Calu3 (cell line): ENCODE measurements around the gene PACRG. TPM values are rescaled to one million over a fixed set of nuclear protein-coding genes. Genes with fewer than 3 reads are reported as not detected.

ENCODE experiments used
- BruUV-seq: library from RNA; stranded (reverse); fragments of 400-500 nt; replicated peaks from 2 replicates; lab custom pipeline; 2021; lab: Mats Ljungman, UMichigan
- CTCF ChIA-PET: fragments of 300-600 bp; sonication (Branson Sonifier 250); formaldehyde crosslinking; loops from one replicate; lab custom pipeline; 2022; ENCODE audit warnings: antibody characterized with exemption; lab: Charles Lee
- DNase-seq: peaks from one replicate; pipeline ENCODE4 v3.0.0; 2022
- H3K27ac Mint-ChIP-seq: one replicate; pipeline ENCODE4 v1.8.0; 2022; ENCODE audit warnings: mixed read lengths; ENCODE audit not compliant: unreplicated experiment
- H3K27me3 Mint-ChIP-seq: one replicate; pipeline ENCODE4 v1.8.0; 2022; ENCODE audit warnings: mixed read lengths; ENCODE audit not compliant: unreplicated experiment
- H3K36me3 Mint-ChIP-seq: one replicate; pipeline ENCODE4 v1.8.0; 2022; ENCODE audit warnings: mild to moderate bottlenecking, moderate library complexity, mixed read lengths; ENCODE audit not compliant: insufficient read depth, unreplicated experiment
- H3K4me1 Mint-ChIP-seq: one replicate; pipeline ENCODE4 v1.8.0; 2022; ENCODE audit warnings: mild to moderate bottlenecking, low read depth, mixed read lengths; ENCODE audit not compliant: unreplicated experiment
- H3K4me3 Mint-ChIP-seq: one replicate; pipeline ENCODE4 v1.8.0; 2022; ENCODE audit warnings: mild to moderate bottlenecking, low read depth, moderate library complexity, mixed read lengths; ENCODE audit not compliant: unreplicated experiment
- H3K9me3 Mint-ChIP-seq: one replicate; pipeline ENCODE4 v1.8.0; 2022; ENCODE audit warnings: low read depth, mixed read lengths; ENCODE audit not compliant: unreplicated experiment
- intact Hi-C: fragments of 100-400 bp; cut with micrococcal nuclease; formaldehyde crosslinking; loops from one replicate; pipeline ENCODE4 v1.10.0; 2022; ENCODE audit not compliant: unreplicated experiment
- total RNA-seq: library from RNA; stranded (reverse); gene quantifications from 2 replicates; pipeline ENCODE4 v1.2.3, GENCODE V29; 2022
- TF ChIP-seq, protein P1 (sequence below): fragments of 200-600 bp; IDR thresholded peaks from one replicate; pipeline ENCODE4 v1.8.0; 2022; ENCODE audit warnings: antibody characterized with exemption; ENCODE audit not compliant: unreplicated experiment

Gene PACRG
- total RNA-seq, 1 experiment from 2014 or later: 1.5 TPM

DNA sequence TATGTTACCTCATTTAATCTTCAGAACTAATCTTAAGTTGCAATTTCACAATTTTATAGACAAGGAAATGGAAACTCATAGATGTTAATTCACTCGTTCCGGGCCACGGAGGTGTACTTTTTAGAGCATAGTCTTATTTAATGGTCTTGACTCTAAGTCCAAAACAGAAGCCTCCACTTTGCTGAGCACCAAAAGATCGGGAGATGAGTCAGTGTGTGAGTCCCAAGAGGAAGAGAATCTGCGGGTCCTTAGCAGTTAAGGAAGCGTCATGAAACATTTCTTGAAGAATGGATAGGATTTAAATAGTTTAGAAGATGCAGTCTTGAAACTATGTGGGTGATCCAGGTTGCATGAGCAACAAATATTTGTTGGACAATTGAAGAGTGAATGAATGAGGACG lies 454.9 kb downstream of the PACRG start:
- no TSS peak for BruUV-seq
- CTCF ChIA-PET: no interaction called here
- TF ChIP-seq, protein P1, sequence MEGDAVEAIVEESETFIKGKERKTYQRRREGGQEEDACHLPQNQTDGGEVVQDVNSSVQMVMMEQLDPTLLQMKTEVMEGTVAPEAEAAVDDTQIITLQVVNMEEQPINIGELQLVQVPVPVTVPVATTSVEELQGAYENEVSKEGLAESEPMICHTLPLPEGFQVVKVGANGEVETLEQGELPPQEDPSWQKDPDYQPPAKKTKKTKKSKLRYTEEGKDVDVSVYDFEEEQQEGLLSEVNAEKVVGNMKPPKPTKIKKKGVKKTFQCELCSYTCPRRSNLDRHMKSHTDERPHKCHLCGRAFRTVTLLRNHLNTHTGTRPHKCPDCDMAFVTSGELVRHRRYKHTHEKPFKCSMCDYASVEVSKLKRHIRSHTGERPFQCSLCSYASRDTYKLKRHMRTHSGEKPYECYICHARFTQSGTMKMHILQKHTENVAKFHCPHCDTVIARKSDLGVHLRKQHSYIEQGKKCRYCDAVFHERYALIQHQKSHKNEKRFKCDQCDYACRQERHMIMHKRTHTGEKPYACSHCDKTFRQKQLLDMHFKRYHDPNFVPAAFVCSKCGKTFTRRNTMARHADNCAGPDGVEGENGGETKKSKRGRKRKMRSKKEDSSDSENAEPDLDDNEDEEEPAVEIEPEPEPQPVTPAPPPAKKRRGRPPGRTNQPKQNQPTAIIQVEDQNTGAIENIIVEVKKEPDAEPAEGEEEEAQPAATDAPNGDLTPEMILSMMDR: no peak
- intact Hi-C loops: loop anchor here (10.0 kb wide), 2 partner anchors 392 to 1742 kb away; no protein-coding TSS in a partner anchor
- H3K27ac Mint-ChIP-seq: no peak overlapping the region
- H3K4me1 Mint-ChIP-seq: peaks cover 23% of the 10 kb centered on the region
- no peaks in the 10 kb centered on the region for H3K27me3 Mint-ChIP-seq
- H3K4me3 Mint-ChIP-seq: no peak overlapping the region
- DNase-seq: no peak
- H3K9me3 Mint-ChIP-seq: peaks cover 4% of the 10 kb centered on the region
- peaks cover 5% of the 10 kb centered on the region for H3K36me3 Mint-ChIP-seq

DNA sequence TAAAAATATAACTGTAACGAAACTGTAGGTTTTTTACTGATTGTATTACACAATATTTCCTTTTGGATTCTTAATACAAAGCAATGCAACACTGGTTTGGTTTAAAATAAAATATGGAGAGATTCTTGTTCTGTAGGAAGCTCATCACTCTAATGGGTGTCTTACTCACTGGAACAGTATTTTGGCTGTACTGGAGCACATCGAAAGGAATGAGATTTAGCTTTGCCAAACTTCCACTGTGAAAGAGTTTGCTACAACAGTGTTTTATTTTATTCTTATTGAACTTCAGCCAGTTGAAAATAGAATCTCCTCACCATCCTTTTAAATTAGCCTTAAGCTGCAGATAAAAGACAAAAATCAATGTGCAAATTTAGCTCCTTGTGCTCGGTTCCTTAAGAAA lies 456.0 kb downstream of the PACRG start:
- H3K9me3 Mint-ChIP-seq: peaks cover 4% of the 10 kb centered on the region

DNA sequence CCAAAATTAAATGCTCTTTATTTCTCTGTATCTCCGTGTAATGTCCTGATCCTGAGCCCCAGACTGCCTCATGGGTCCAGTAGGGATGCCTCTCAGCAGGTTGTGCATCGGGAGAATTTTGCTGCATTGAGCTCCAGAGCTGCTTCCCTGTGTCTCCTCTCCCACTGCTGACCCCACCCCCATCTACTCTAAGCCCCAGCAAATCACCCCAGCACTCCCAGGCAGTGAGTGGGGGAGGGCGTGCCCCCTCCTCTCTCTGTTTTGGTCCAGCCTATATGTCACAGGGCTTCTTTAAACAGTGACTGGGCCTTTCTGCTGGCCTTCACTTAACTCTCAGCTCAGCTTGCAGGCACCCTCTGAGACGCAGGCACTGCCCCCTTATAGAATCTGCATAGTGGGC lies 458.0 kb downstream of the PACRG start:
- TF ChIP-seq, protein P1: no peak
- H3K36me3 Mint-ChIP-seq: peaks cover 5% of the 10 kb centered on the region
- DNase-seq: no peak
- no TSS peak for BruUV-seq
- intact Hi-C loops: loop anchor here (10.0 kb wide), 2 partner anchors 389 to 1739 kb away; no protein-coding TSS in a partner anchor
- H3K9me3 Mint-ChIP-seq: peaks cover 4% of the 10 kb centered on the region
- H3K4me1 Mint-ChIP-seq: peaks cover 23% of the 10 kb centered on the region
- H3K4me3 Mint-ChIP-seq: no peak overlapping the region
- no peaks in the 10 kb centered on the region for H3K27me3 Mint-ChIP-seq
- CTCF ChIA-PET: no interaction called here
- no peak overlapping the region for H3K27ac Mint-ChIP-seq

More for the DNA sequence above, 456.0 kb downstream of the PACRG start:
- no peak for DNase-seq
- BruUV-seq: no TSS peak
- no peak overlapping the region for H3K4me3 Mint-ChIP-seq
- H3K27ac Mint-ChIP-seq: no peak overlapping the region
- peaks cover 5% of the 10 kb centered on the region for H3K36me3 Mint-ChIP-seq
- TF ChIP-seq, protein P1: no peak
- no peaks in the 10 kb centered on the region for H3K27me3 Mint-ChIP-seq
- intact Hi-C loops: loop anchor here (10.0 kb wide), 2 partner anchors 391 to 1741 kb away; no protein-coding TSS in a partner anchor
- CTCF ChIA-PET: interaction anchor here (0.5 to 0.6 kb wide), 2 partner anchors 63 to 682 kb away, joined by 4 to 5 read pairs; no protein-coding TSS in a partner anchor
- H3K4me1 Mint-ChIP-seq: peaks cover 23% of the 10 kb centered on the region

DNA sequence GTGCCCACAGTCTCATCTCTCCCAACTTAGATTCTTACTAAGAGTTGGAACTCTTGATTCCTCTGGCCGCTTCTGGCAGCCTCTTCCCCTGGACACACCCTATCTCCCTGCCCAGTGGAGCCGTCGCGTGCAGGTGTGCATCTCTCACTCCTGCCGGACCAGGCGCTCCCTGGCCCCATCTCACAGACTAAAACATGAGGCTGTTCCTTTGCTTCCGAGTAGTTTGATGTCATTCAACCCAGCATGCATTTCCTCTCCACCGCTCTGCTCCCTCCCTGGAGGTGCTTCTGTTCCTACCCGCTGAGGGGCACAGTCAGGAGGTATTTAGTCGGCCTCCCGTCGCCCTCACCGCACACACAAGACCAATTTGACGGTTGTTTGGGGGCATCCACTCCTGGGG lies 458.8 kb downstream of the PACRG start:
- Mint-ChIP-seq H3K9me3 (peaks cover 4% of the 10 kb centered on the region), H3K27me3 (no peaks in the 10 kb centered on the region), H3K36me3 (no peaks in the 10 kb centered on the region), H3K4me1 (peaks cover 15% of the 10 kb centered on the region), H3K4me3 (no peak overlapping the region), H3K27ac (no peak overlapping the region)
- BruUV-seq: no TSS peak
- CTCF ChIA-PET: no interaction called here
- intact Hi-C loops: loop anchor here (10.0 kb wide), 2 partner anchors 388 to 1738 kb away; no protein-coding TSS in a partner anchor
- TF ChIP-seq, protein P1: no peak
- no peak for DNase-seq
